Tibial nerve (tissue), 4 donors: ENCODE measurements around the gene NEUROG2. TPM values are rescaled to one million over a fixed set of nuclear protein-coding genes. Genes with fewer than 3 reads are reported as not detected.
"Not testable (repeated sequence)": the region's sequence is repeated elsewhere in the genome, so short reads cannot be mapped to it uniquely, and the experiment has no call there.

Experiments
- DNase-seq, 2 donors: peaks; one replicate each; pipeline ENCODE4 v3.0.0-alpha.2; 2019; ENCODE audit warnings: low spot score in 2 of 2
- H3K27ac ChIP-seq, 4 donors: fragments of 200-600 bp; sonication (generic) in 3 of 4; one replicate each; pipeline ENCODE4 v1.5.1; 2017 to 2019; ENCODE audit warnings: mild to moderate bottlenecking in 1 of 4
- H3K27me3 ChIP-seq, 2 donors: fragments of 200-600 bp; sonication (generic) in 1 of 2; one replicate each; pipeline versions ENCODE4 v1.5.1 to v1.6.0; 2017 to 2019
- H3K36me3 ChIP-seq, 3 donors: fragments of 200-600 bp; sonication (generic); one replicate each; pipeline ENCODE4 v1.5.1; 2018 to 2019
- H3K4me1 ChIP-seq, 4 donors: fragments of 200-600 bp; sonication (generic) in 3 of 4; one replicate each; pipeline ENCODE4 v1.5.1; 2017 to 2019
- H3K4me3 ChIP-seq, 4 donors: fragments of 200-600 bp; sonication (generic) in 3 of 4; one replicate each; pipeline ENCODE4 v1.5.1; 2017 to 2019; ENCODE audit warnings: mild to moderate bottlenecking in 1 of 4, moderate library complexity in 1 of 4
- H3K9me3 ChIP-seq, 4 donors: fragments of 200-600 bp; sonication (generic) in 3 of 4; one replicate each; pipeline ENCODE4 v1.5.1; 2017 to 2019
- CTCF ChIP-seq, 5 experiments: fragments of 200-600 bp in 3 of 5; fragments of 450-650 bp in 2 of 5; sonication (generic) in 3 of 5; IDR thresholded peaks; one replicate each; pipeline ENCODE4 v1.5.1; 2016 to 2019; ENCODE audit warnings: antibody characterized with exemption in 5 of 5, mild to moderate bottlenecking in 3 of 5, moderate library complexity in 2 of 5
- EP300 ChIP-seq, 2 donors: sonication (generic); formaldehyde crosslinking; IDR thresholded peaks; one replicate each; pipeline ENCODE4 v1.6.1; 2017; ENCODE audit warnings: antibody characterized with exemption in 2 of 2, mild to moderate bottlenecking in 1 of 2
- POLR2A ChIP-seq, 2 donors: fragments of 450-650 bp; IDR thresholded peaks; one replicate each; pipeline ENCODE4 v1.6.1; 2017; ENCODE audit warnings: antibody characterized with exemption in 2 of 2, mild to moderate bottlenecking in 2 of 2, moderate library complexity in 2 of 2
- WGBS, 2 donors: methylation state at CpG; one replicate each; pipeline ENCODE4 v1.1.5; 2018; 5-methylcytosine and 5-hydroxymethylcytosine counted together
- total RNA-seq, 4 donors: library from RNA; depleted of rRNA; stranded (reverse); fragments of >200 nt; gene quantifications; one replicate each; pipeline ENCODE4 v1.1.0, GENCODE V29; 2016

The NEUROG2 gene
- total RNA-seq, 4 donors from 2014 or later, result not detected

- H3K4me3 ChIP-seq, result no peak overlapping the region
- H3K27ac ChIP-seq, result no peak overlapping the region
- H3K4me1 ChIP-seq, result no peaks in the 10 kb centered on the region
- no peak for TF ChIP-seq CTCF (IDR thresholded peaks at IDR 0.05)
- TF ChIP-seq EP300 (IDR thresholded peaks at IDR 0.05), result no peak
- TF ChIP-seq POLR2A (IDR thresholded peaks at IDR 0.05), result no peak
- DNase-seq, result no peak
- H3K36me3 ChIP-seq, result no peaks in the 10 kb centered on the region
- peaks cover 0 to 26% (median 0%) of the 10 kb centered on the region in 4 donors for H3K9me3 ChIP-seq
- H3K27me3 ChIP-seq, result no peaks in the 10 kb centered on the region
- WGBS, 2 donors, result 84 to 90% methylated on average over 7 of the region's 7 CpGs
Observed at GRCh38 chr4:112492321-112492720, 23.7 kb downstream of the NEUROG2 start.

GRCh38 chr4:112490808-112491207 is 25.2 kb downstream of the NEUROG2 start:
- H3K36me3 ChIP-seq, DNase-seq, H3K27me3 ChIP-seq, H3K4me3 ChIP-seq, H3K27ac ChIP-seq, H3K4me1 ChIP-seq: not testable (repeated sequence)
- peaks cover 0 to 26% (median 0%) of the 10 kb centered on the region in 4 donors for H3K9me3 ChIP-seq
- 91% methylated on average over 3 of the region's 3 CpGs for WGBS, 2 donors

GRCh38 chr4:112485930-112486329 is 30.1 kb downstream of the NEUROG2 start:
- TF ChIP-seq POLR2A (IDR thresholded peaks at IDR 0.05) (no peak), CTCF (IDR thresholded peaks at IDR 0.05) (no peak), EP300 (IDR thresholded peaks at IDR 0.05) (no peak)
- Histone ChIP-seq H3K9me3 (peaks cover 0 to 39% (median 2%) of the 10 kb centered on the region in 4 donors), H3K36me3 (no peaks in the 10 kb centered on the region), H3K4me1 (no peaks in the 10 kb centered on the region), H3K4me3 (no peak overlapping the region), H3K27ac (no peak overlapping the region), H3K27me3 (no peaks in the 10 kb centered on the region)
- WGBS, 2 donors, result 47 to 64% methylated on average over 5 of the region's 5 CpGs
- no peak for DNase-seq

- DNase-seq, result no peak
- no peaks in the 10 kb centered on the region for H3K27me3 ChIP-seq
- H3K27ac ChIP-seq, result no peak overlapping the region
- no peak for TF ChIP-seq EP300 (IDR thresholded peaks at IDR 0.05)
- H3K4me1 ChIP-seq, result no peaks in the 10 kb centered on the region
- 96 to 98% methylated on average over 2 of the region's 2 CpGs for WGBS, 2 donors
- no peak overlapping the region for H3K4me3 ChIP-seq
- no peaks in the 10 kb centered on the region for H3K9me3 ChIP-seq
- no peaks in the 10 kb centered on the region for H3K36me3 ChIP-seq
Observed at GRCh38 chr4:112473985-112474384, 42.0 kb downstream of the NEUROG2 start.

GRCh38 chr4:112472318-112472717 is 43.7 kb downstream of the NEUROG2 start:
- H3K9me3 ChIP-seq, result no peaks in the 10 kb centered on the region
- H3K27me3 ChIP-seq, result no peaks in the 10 kb centered on the region
- no peaks in the 10 kb centered on the region for H3K36me3 ChIP-seq
- TF ChIP-seq EP300 (IDR thresholded peaks at IDR 0.05), result no peak
- no peak for TF ChIP-seq CTCF (IDR thresholded peaks at IDR 0.05)
- no peak for TF ChIP-seq POLR2A (IDR thresholded peaks at IDR 0.05)
- no peak overlapping the region for H3K4me3 ChIP-seq
- no peaks in the 10 kb centered on the region for H3K4me1 ChIP-seq
- DNase-seq, result no peak
- no peak overlapping the region for H3K27ac ChIP-seq

Other genes starting within 250 kb of the NEUROG2 start
- gene TIFA, start 230.3 kb downstream of the NEUROG2 start, total RNA-seq, result 10 to 100 TPM in 1 of 4 donors, 1 to 10 TPM in 3; 2.2 to 12.6 (median 3.7) TPM
- gene ALPK1, start 218.8 kb downstream of the NEUROG2 start, total RNA-seq, result 10 to 100 TPM; 16.5 to 38.1 (median 31.5) TPM
- 1 to 10 TPM; 2.5 to 9.4 (median 6.5) TPM for gene ZGRF1, start 120.7 kb upstream of the NEUROG2 start, total RNA-seq
- gene LARP7, start 121.0 kb upstream of the NEUROG2 start, total RNA-seq, result 10 to 100 TPM; 29.4 to 47.3 (median 40.4) TPM